Measurements from ENCODE around the gene FAM184B. TPM values are rescaled to one million over a fixed set of nuclear protein-coding genes. Genes with fewer than 3 reads are reported as not detected.

Gene FAM184B
- total and polyA plus RNA-seq, 2 experiments from 2014 or later: 0.11 to 0.49 TPM

DNA sequence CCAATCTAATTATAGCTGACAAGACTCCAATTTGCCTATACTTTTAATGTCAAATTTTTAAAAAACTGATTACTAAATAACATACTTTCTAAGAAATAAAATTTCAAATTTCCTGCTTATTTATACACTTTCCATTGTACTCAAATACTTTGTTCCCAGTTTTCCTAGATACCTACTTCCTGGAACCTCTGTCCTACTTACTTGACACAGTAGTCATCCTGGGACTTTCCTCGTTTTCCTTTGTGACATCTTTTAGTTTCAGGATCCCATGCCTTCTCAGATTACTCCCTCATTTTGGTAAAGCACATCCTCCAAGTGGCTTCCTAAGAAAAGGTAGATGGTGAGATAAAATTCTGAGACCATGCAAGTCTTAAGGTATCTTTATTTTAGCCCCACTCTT, 13.3 kb upstream of the FAM184B start:
- no peak overlapping the region for H3K4me3 Mint-ChIP-seq
- peaks cover 3% of the 10 kb centered on the region; the same call in 1 of the 3 replicates for H3K9me3 Mint-ChIP-seq

More for the DNA sequence above, 13.3 kb upstream of the FAM184B start:
- no peaks in the 10 kb centered on the region for H3K79me2 ChIP-seq (replicated peaks; ENCODE audit: insufficient read depth)
- H3K27ac Mint-ChIP-seq: no peak overlapping the region
- TF ChIP-seq, protein P1, sequence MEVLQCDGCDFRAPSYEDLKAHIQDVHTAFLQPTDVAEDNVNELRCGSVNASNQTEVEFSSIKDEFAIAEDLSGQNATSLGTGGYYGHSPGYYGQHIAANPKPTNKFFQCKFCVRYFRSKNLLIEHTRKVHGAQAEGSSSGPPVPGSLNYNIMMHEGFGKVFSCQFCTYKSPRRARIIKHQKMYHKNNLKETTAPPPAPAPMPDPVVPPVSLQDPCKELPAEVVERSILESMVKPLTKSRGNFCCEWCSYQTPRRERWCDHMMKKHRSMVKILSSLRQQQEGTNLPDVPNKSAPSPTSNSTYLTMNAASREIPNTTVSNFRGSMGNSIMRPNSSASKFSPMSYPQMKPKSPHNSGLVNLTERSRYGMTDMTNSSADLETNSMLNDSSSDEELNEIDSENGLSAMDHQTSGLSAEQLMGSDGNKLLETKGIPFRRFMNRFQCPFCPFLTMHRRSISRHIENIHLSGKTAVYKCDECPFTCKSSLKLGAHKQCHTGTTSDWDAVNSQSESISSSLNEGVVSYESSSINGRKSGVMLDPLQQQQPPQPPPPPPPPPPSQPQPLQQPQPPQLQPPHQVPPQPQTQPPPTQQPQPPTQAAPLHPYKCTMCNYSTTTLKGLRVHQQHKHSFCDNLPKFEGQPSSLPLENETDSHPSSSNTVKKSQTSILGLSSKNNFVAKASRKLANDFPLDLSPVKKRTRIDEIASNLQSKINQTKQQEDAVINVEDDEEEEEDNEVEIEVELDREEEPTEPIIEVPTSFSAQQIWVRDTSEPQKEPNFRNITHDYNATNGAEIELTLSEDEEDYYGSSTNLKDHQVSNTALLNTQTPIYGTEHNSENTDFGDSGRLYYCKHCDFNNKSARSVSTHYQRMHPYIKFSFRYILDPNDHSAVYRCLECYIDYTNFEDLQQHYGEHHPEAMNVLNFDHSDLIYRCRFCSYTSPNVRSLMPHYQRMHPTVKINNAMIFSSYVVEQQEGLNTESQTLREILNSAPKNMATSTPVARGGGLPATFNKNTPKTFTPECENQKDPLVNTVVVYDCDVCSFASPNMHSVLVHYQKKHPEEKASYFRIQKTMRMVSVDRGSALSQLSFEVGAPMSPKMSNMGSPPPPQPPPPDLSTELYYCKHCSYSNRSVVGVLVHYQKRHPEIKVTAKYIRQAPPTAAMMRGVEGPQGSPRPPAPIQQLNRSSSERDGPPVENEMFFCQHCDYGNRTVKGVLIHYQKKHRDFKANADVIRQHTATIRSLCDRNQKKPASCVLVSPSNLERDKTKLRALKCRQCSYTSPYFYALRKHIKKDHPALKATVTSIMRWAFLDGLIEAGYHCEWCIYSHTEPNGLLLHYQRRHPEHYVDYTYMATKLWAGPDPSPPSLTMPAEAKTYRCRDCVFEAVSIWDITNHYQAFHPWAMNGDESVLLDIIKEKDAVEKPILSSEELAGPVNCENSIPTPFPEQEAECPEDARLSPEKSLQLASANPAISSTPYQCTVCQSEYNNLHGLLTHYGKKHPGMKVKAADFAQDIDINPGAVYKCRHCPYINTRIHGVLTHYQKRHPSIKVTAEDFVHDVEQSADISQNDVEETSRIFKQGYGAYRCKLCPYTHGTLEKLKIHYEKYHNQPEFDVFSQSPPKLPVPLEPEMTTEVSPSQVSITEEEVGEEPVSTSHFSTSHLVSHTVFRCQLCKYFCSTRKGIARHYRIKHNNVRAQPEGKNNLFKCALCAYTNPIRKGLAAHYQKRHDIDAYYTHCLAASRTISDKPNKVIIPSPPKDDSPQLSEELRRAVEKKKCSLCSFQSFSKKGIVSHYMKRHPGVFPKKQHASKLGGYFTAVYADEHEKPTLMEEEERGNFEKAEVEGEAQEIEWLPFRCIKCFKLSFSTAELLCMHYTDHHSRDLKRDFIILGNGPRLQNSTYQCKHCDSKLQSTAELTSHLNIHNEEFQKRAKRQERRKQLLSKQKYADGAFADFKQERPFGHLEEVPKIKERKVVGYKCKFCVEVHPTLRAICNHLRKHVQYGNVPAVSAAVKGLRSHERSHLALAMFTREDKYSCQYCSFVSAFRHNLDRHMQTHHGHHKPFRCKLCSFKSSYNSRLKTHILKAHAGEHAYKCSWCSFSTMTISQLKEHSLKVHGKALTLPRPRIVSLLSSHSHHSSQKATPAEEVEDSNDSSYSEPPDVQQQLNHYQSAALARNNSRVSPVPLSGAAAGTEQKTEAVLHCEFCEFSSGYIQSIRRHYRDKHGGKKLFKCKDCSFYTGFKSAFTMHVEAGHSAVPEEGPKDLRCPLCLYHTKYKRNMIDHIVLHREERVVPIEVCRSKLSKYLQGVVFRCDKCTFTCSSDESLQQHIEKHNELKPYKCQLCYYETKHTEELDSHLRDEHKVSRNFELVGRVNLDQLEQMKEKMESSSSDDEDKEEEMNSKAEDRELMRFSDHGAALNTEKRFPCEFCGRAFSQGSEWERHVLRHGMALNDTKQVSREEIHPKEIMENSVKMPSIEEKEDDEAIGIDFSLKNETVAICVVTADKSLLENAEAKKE (CRISPR knock-in tag; IDR thresholded peaks at IDR 0.05): no peak
- TF ChIP-seq, protein P2, sequence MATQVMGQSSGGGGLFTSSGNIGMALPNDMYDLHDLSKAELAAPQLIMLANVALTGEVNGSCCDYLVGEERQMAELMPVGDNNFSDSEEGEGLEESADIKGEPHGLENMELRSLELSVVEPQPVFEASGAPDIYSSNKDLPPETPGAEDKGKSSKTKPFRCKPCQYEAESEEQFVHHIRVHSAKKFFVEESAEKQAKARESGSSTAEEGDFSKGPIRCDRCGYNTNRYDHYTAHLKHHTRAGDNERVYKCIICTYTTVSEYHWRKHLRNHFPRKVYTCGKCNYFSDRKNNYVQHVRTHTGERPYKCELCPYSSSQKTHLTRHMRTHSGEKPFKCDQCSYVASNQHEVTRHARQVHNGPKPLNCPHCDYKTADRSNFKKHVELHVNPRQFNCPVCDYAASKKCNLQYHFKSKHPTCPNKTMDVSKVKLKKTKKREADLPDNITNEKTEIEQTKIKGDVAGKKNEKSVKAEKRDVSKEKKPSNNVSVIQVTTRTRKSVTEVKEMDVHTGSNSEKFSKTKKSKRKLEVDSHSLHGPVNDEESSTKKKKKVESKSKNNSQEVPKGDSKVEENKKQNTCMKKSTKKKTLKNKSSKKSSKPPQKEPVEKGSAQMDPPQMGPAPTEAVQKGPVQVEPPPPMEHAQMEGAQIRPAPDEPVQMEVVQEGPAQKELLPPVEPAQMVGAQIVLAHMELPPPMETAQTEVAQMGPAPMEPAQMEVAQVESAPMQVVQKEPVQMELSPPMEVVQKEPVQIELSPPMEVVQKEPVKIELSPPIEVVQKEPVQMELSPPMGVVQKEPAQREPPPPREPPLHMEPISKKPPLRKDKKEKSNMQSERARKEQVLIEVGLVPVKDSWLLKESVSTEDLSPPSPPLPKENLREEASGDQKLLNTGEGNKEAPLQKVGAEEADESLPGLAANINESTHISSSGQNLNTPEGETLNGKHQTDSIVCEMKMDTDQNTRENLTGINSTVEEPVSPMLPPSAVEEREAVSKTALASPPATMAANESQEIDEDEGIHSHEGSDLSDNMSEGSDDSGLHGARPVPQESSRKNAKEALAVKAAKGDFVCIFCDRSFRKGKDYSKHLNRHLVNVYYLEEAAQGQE (IDR thresholded peaks at IDR 0.05; ENCODE audit: unreplicated experiment): no peak
- TF ChIP-seq, protein P3, sequence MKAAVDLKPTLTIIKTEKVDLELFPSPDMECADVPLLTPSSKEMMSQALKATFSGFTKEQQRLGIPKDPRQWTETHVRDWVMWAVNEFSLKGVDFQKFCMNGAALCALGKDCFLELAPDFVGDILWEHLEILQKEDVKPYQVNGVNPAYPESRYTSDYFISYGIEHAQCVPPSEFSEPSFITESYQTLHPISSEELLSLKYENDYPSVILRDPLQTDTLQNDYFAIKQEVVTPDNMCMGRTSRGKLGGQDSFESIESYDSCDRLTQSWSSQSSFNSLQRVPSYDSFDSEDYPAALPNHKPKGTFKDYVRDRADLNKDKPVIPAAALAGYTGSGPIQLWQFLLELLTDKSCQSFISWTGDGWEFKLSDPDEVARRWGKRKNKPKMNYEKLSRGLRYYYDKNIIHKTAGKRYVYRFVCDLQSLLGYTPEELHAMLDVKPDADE (IDR thresholded peaks at IDR 0.05): no peak
- no peak for TF ChIP-seq EZH2phosphoT487 (IDR thresholded peaks at IDR 0.05; ENCODE audit: unreplicated experiment)
- no peak for TF ChIP-seq POLR2AphosphoS5 (IDR thresholded peaks at IDR 0.05; ENCODE audit: low read depth)
- no peak for TF ChIP-seq EZH2 (IDR thresholded peaks at IDR 0.05; ENCODE audit: low read depth, unreplicated experiment)
- TF ChIP-seq, protein P4, sequence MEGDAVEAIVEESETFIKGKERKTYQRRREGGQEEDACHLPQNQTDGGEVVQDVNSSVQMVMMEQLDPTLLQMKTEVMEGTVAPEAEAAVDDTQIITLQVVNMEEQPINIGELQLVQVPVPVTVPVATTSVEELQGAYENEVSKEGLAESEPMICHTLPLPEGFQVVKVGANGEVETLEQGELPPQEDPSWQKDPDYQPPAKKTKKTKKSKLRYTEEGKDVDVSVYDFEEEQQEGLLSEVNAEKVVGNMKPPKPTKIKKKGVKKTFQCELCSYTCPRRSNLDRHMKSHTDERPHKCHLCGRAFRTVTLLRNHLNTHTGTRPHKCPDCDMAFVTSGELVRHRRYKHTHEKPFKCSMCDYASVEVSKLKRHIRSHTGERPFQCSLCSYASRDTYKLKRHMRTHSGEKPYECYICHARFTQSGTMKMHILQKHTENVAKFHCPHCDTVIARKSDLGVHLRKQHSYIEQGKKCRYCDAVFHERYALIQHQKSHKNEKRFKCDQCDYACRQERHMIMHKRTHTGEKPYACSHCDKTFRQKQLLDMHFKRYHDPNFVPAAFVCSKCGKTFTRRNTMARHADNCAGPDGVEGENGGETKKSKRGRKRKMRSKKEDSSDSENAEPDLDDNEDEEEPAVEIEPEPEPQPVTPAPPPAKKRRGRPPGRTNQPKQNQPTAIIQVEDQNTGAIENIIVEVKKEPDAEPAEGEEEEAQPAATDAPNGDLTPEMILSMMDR (conservative IDR thresholded peaks at IDR 0.05; ENCODE audit: low read depth in 2 of 2): no peak
- H3K4me2 ChIP-seq: no peak overlapping the region
- H4K20me1 ChIP-seq (replicated peaks; ENCODE audit: insufficient read depth): no peaks in the 10 kb centered on the region; the same call in 1 of the 2 replicates
- H2AFZ ChIP-seq: no peak overlapping the region
- H3K4me3 ChIP-seq: no peak overlapping the region
- peaks cover 22% of the 10 kb centered on the region; the same call in 2 of the 3 replicates for H3K36me3 Mint-ChIP-seq (ENCODE audit: low read depth)
- H3K27ac ChIP-seq (ENCODE audit: low read depth): no peak overlapping the region
- no peaks in the 10 kb centered on the region for H3K4me1 ChIP-seq (ENCODE audit: insufficient read depth)
- H3K27me3 ChIP-seq (ENCODE audit: insufficient read depth): no peaks in the 10 kb centered on the region
- DNase-seq (ENCODE audit: low spot score) (peak; percentile 10), ATAC-seq (no peak)
- H3K9me2 ChIP-seq (ENCODE audit: insufficient read depth): no peaks in the 10 kb centered on the region
- peaks cover 11% of the 10 kb centered on the region; the same call in 1 of the 2 replicates for H3K36me3 ChIP-seq (ENCODE audit: insufficient read depth)
- no peaks in the 10 kb centered on the region for H3K4me1 Mint-ChIP-seq
- H3K27me3 Mint-ChIP-seq (ENCODE audit: insufficient read depth, low read depth, poor library complexity): no peaks in the 10 kb centered on the region
- H3F3A ChIP-seq (replicated peaks; ENCODE audit: low read depth): no peaks in the 10 kb centered on the region

Data from GM23338 (cell line).